GM18867 (cell line): ENCODE data around the gene C22orf42.
"Not testable (repeated sequence)": the region's sequence is repeated elsewhere in the genome, so short reads cannot be mapped to it uniquely, and the experiment has no call there.

Experiments used
- ATAC-seq: cut with Tn5 transposase; IDR thresholded peaks from one replicate; pipeline ENCODE4 v1.9.1; 2021; ENCODE audit warnings: mild to moderate bottlenecking, moderate library complexity; ENCODE audit not compliant: unreplicated experiment

Gene C22orf42

DNA sequence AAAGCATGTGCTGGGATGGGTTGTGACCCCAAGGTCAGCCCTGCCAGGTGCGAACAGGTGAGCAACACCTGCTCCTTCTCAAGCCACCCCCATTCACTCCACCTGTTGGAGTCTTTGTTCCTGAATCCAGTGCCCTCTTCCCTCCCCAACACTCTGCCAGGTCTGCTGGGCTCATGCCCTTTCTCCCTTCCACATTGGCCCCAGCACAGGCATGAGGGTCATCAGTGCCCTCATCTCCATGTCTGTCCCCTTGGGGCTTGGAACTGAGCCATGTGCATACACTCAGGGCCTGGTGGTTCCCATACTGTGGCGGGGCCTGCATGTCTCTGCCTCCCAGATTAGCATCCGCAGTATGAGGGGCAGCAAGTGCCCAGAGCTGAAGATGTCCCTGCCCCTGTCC is 26.7 kb upstream of the C22orf42 start:
- ATAC-seq = no peak

GRCh38 chr22:32183625-32184024 is 24.5 kb upstream of the C22orf42 start:
- no peak for ATAC-seq

DNA sequence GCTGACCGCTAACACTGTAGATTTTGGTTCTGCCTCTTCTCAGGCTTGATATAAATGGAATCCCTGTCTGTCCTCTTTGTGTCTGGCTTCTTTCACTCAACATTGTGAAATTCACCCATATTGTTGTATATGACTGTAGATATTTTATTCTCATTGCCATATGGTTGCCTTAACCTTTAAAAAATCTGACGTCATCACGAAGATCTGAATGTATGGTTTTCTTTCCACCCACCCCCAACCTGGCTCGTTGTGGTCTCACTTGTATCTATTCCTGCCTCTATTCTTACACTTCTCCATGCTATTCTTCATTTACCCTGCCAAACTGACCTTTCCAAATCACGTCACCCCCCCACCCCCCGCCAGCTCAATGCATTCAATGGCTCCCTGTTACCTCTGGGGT is 21.9 kb upstream of the C22orf42 start:
- no peak for ATAC-seq

- ATAC-seq = no peak
These were observed 18.2 kb upstream of the C22orf42 start for GRCh38 chr22:32177221-32177765.

- ATAC-seq = no peak
These were observed 16.9 kb upstream of the C22orf42 start for GRCh38 chr22:32175683-32176644.

DNA sequence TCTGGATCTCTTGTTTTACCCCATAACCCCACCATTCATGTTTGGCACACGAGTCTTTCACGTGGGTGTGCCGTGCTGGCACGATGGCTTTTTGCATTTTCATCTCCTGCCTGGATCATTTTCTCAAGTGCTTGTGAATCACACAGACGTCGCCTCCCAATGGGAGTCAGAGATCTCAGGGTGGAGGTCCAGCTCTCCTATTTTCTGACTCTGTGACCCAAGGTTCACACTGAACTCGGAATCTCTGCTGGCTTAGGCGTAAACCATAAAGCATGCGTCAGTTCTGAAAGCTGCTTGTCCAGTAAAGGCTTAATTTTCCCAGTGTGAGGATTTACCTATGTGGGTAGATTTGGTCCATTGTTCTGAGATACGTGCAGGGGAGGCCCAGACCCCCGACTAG is 16.0 kb upstream of the C22orf42 start:
- ATAC-seq = no peak

DNA sequence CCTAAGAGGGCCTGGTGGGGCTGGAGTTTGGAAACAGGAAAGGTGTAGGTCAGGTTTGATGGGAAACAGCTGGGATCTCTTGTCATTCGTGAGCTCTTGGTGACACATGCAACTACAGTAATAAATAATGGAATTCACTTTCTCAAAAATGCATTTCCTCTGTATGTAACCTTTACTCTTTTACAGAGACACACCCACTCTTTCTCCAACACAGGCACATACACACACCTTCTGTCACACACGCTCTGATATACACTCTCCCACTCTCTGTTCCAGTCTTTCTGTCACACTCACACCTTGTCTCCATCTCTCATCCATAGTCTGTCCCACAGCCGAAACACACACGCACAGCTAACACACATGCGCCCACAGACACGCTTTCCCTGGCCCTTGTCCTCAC is 6.6 kb upstream of the C22orf42 start:
- ATAC-seq = no peak

DNA sequence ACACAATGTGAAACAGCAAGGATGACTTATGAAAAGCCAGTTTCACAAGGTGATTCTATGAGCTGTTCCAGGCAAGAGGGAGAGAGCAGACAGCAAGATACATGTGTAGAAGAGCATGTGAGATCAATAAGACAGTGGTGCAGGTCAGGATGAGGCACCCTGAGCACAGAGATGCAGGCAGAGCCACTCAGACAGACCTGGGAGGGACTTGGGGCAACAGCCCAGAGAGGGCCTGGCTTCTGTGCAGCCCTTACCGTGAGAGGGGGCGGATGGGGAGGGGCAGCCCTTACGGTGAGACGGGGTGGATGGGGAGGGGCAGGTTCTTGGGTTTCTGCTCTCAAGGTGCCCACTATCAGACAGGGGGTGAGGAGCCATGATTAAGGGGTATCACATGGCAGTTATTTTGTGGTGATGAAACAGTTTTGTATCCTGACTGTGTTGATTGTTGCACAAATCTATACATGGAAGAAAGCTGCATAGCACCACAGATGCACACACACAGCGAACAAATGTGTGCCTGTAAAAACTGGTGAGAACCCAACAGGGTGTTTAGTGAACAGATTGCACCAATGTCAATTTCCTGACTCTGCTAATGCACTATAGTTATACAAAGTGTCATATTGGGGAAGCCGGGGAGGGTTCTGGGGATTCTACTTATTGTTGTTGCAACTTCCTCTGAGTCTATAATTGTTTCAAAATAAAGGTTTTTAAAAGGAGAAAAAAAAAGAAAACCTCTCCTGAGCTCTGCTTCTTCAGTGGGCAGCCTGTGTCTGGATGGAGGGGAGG is 5.2 kb upstream of the C22orf42 start:
- no peak for ATAC-seq

GRCh38 chr22:32160411-32160810 is 1.3 kb upstream of the C22orf42 start:
- not testable (repeated sequence) for ATAC-seq

GRCh38 chr22:32157632-32158031 is 1.5 kb downstream of the C22orf42 start:
- ATAC-seq = not testable (repeated sequence)

GRCh38 chr22:32154727-32155126 is 4.4 kb downstream of the C22orf42 start:
- not testable (repeated sequence) for ATAC-seq

GRCh38 chr22:32151641-32152040 is 7.5 kb downstream of the C22orf42 start:
- not testable (repeated sequence) for ATAC-seq

GRCh38 chr22:32150647-32151046 is 8.5 kb downstream of the C22orf42 start:
- not testable (repeated sequence) for ATAC-seq

GRCh38 chr22:32148372-32148771 is 10.7 kb downstream of the C22orf42 start:
- not testable (repeated sequence) for ATAC-seq

GRCh38 chr22:32147128-32147527 is 12.0 kb downstream of the C22orf42 start:
- ATAC-seq = not testable (repeated sequence)

DNA sequence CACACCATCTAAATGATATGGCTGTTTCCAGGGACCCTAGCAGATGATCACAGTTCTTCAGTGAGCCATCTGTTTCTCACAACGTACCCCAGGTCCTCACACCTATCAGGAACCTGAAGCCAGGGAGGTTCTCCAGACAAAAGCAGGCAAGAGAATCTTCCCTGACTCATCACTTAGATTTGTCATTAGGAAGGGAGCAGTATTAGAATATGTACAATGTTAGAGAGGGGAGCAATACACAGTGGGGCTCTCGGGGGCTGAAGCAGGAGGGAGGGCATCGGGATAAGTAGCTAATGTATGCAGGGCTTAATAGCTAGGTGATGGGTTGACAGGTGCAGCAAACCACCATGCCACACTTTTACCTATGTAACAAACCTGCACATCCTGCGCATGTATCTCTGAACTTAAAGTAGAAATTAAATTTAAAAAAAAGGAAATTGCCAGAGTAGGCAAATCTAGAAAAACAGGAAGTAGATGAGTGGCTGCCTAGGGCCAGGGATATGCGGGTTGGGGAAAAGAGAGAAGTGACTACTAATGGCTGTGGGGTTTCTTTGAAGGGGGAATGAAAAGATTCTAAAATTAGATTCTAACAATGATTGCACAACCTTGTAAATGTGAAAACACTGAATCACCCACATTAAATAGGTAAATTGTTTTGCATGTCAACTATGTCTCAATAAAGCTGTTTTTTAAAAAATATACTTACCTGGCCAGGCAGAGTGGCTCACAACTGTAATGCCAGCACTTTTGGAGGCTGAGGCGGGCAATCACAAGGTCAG is 14.4 kb downstream of the C22orf42 start:
- no peak for ATAC-seq

- ATAC-seq = no peak
These were observed 16.5 kb downstream of the C22orf42 start for GRCh38 chr22:32142600-32142999.

- ATAC-seq = not testable (repeated sequence)
These were observed 18.4 kb downstream of the C22orf42 start for GRCh38 chr22:32140688-32141087.

DNA sequence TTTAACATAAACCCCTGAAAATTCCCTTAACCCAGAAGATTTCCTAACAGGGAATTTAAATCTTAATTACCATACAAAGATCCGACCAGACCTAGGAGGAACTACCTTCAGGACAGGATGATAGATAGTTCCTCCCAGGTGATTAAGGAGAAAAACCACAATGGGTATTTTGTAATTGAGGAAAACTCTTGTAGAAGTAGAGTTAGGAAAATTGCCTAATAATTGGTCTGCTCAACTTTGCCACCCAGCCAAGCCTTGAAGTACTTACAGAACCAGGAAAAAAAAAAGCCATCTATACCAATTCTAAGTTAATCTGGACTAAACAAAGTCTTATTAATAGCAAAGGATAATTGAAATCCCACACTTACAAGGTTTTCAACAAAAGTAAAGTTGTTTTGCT is 20.5 kb downstream of the C22orf42 start:
- ATAC-seq = not testable (repeated sequence)

- ATAC-seq = not testable (repeated sequence)
These were observed 21.3 kb downstream of the C22orf42 start for GRCh38 chr22:32137731-32138324.
